Naive thymus-derived CD8-positive, alpha-beta T cell (primary cell): ENCODE data around the gene PNPLA2. TPM values are rescaled to one million over a fixed set of nuclear protein-coding genes. Genes with fewer than 3 reads are reported as not detected.
A peak's percentile ranks its signal among the peaks of the same experiment; 100 is the strongest.

Experiments used
- ATAC-seq, 2 donors: fragments of 150-1000 bp; cut with Tn5 transposase in 1 of 2; sonication (Bioruptor Pico), chemical (Tn5 transposase) in 1 of 2; 1 replicate in 1 of 2; 2 replicates in 1 of 2; pipeline ENCODE4 v1.10.0; 2021; ENCODE audit warnings: mild to moderate bottlenecking in 2 of 2, moderate library complexity in 2 of 2
- POLR2A ChIA-PET: fragments of 350-600 bp; sonication (Branson Sonifier 250); formaldehyde crosslinking; loops from one replicate; lab custom pipeline; 2021; ENCODE audit warnings: antibody characterized with exemption; lab: Charles Lee
- DNase-seq, 10 donors: peaks; one replicate each; pipeline versions ENCODE4 v3.0.0 to v3.0.0-alpha.2; 2020 to 2022
- H3K27ac Mint-ChIP-seq, 10 donors: one replicate each; pipeline ENCODE4 v1.8.0; 2020 to 2022; ENCODE audit warnings: mild to moderate bottlenecking in 10 of 10, mixed read lengths in 10 of 10, moderate library complexity in 4 of 10, inconsistent platforms in 1 of 10
- H3K27me3 Mint-ChIP-seq, 5 donors: one replicate each; pipeline ENCODE4 v1.8.0; 2021 to 2022; ENCODE audit warnings: mixed read lengths in 5 of 5
- H3K36me3 Mint-ChIP-seq, 3 donors: one replicate each; pipeline ENCODE4 v1.8.0; 2020 to 2022; ENCODE audit warnings: mixed read lengths in 3 of 3, mild to moderate bottlenecking in 2 of 3, inconsistent platforms in 1 of 3
- H3K4me1 Mint-ChIP-seq, 4 donors: one replicate each; pipeline ENCODE4 v1.8.0; 2021 to 2022; ENCODE audit warnings: mixed read lengths in 4 of 4
- H3K4me3 Mint-ChIP-seq, 10 donors: one replicate each; pipeline ENCODE4 v1.8.0; 2020 to 2022; ENCODE audit warnings: mild to moderate bottlenecking in 10 of 10, mixed read lengths in 10 of 10, moderate library complexity in 6 of 10, inconsistent platforms in 1 of 10
- H3K9me3 Mint-ChIP-seq, 9 donors: one replicate each; pipeline ENCODE4 v1.8.0; 2020 to 2022; ENCODE audit warnings: mixed read lengths in 9 of 9, mild to moderate bottlenecking in 3 of 9, inconsistent platforms in 1 of 9, moderate library complexity in 1 of 9
- polyA plus RNA-seq, 3 donors: library from polyadenylated mRNA; unstranded; fragments of 300-500 nt; fragmentation: Illumina TruSeq; gene quantifications; one replicate each; pipeline ENCODE4 v1.2.3, GENCODE V29; 2021
- total RNA-seq, 8 experiments: library from RNA in 2 of 8; stranded (reverse) in 2 of 8; gene quantifications; one replicate each; pipeline ENCODE4 v1.2.3 and lab custom pipeline; 2021 to 2026

The PNPLA2 gene
- total and polyA plus RNA-seq, 5 experiments from 2014 or later = 20.5 to 251 (median 42.7) TPM

GRCh38 chr11:870418-870817 is 51.7 kb downstream of the PNPLA2 start:
- Mint-ChIP-seq H3K4me3 (no peak overlapping the region), H3K4me1 (peaks cover 0 to 2% (median 0%) of the 10 kb centered on the region in 4 donors), H3K36me3 (peaks cover 0 to 7% (median 3%) of the 10 kb centered on the region in 3 donors), H3K27me3 (no peaks in the 10 kb centered on the region), H3K9me3 (no peaks in the 10 kb centered on the region), H3K27ac (no peak overlapping the region)
- ATAC-seq (no peak), DNase-seq (no peak)
- POLR2A ChIA-PET = no interaction called here

- Mint-ChIP-seq H3K27ac (no peak overlapping the region), H3K9me3 (no peaks in the 10 kb centered on the region), H3K4me1 (peaks cover 0 to 4% (median 0%) of the 10 kb centered on the region in 4 donors), H3K36me3 (peaks cover 0 to 14% (median 3%) of the 10 kb centered on the region in 3 donors), H3K27me3 (no peaks in the 10 kb centered on the region), H3K4me3 (no peak overlapping the region)
- ATAC-seq (no peak), DNase-seq (no peak)
- POLR2A ChIA-PET = no interaction called here
These were observed 52.8 kb downstream of the PNPLA2 start for GRCh38 chr11:871472-871871.

GRCh38 chr11:872799-873198 is 54.1 kb downstream of the PNPLA2 start:
- no peaks in the 10 kb centered on the region for H3K9me3 Mint-ChIP-seq

GRCh38 chr11:873706-874105 is 55.0 kb downstream of the PNPLA2 start:
- Mint-ChIP-seq H3K27ac (peak overlapping the region in 1 of 10 donors; percentile 62), H3K4me1 (peaks cover 0 to 4% (median 0%) of the 10 kb centered on the region in 4 donors), H3K36me3 (peaks cover 0 to 13% (median 5%) of the 10 kb centered on the region in 3 donors), H3K4me3 (no peak overlapping the region), H3K9me3 (no peaks in the 10 kb centered on the region), H3K27me3 (no peaks in the 10 kb centered on the region)
- POLR2A ChIA-PET = no interaction called here
- DNase-seq = no peak
- ATAC-seq = no peak

More at GRCh38 chr11:872799-873198, 54.1 kb downstream of the PNPLA2 start:
- peaks cover 0 to 4% (median 0%) of the 10 kb centered on the region in 4 donors for H3K4me1 Mint-ChIP-seq
- ATAC-seq (no peak), DNase-seq (no peak)
- H3K36me3 Mint-ChIP-seq = peaks cover 0 to 16% (median 4%) of the 10 kb centered on the region in 3 donors
- H3K27me3 Mint-ChIP-seq = no peaks in the 10 kb centered on the region
- H3K27ac Mint-ChIP-seq = no peak overlapping the region
- POLR2A ChIA-PET = no interaction called here
- no peak overlapping the region for H3K4me3 Mint-ChIP-seq

Other genes starting within 250 kb of the PNPLA2 start
- gene PHRF1, start 242.4 kb upstream of the PNPLA2 start, total RNA-seq = 10 to 100 TPM; 48.9 to 54.7 TPM
- gene PHRF1, start 242.4 kb upstream of the PNPLA2 start, polyA plus RNA-seq = 10 to 100 TPM in 1 of 3 donors, 1 to 10 TPM in 2; 3.5 to 19.8 (median 6.7) TPM
- gene IRF7, start 203.0 kb upstream of the PNPLA2 start, total RNA-seq = 10 to 100 TPM; 55.0 to 55.2 TPM
- gene IRF7, start 203.0 kb upstream of the PNPLA2 start, polyA plus RNA-seq = 10 to 100 TPM; 19.8 to 38.6 (median 25.3) TPM
- not detected for gene CDHR5, start 194.0 kb upstream of the PNPLA2 start, total RNA-seq
- gene CDHR5, start 194.0 kb upstream of the PNPLA2 start, polyA plus RNA-seq = not detected
- not detected for gene SCT, start 191.7 kb upstream of the PNPLA2 start, total RNA-seq
- gene SCT, start 191.7 kb upstream of the PNPLA2 start, polyA plus RNA-seq = not detected
- gene DRD4, start 181.6 kb upstream of the PNPLA2 start, total RNA-seq = 1 to 10 TPM; 1.2 to 1.4 TPM
- gene DRD4, start 181.6 kb upstream of the PNPLA2 start, polyA plus RNA-seq = not detected
- gene DEAF1, start 123.7 kb upstream of the PNPLA2 start, total RNA-seq = 10 to 100 TPM; 46.5 to 51.0 TPM
- gene DEAF1, start 123.7 kb upstream of the PNPLA2 start, polyA plus RNA-seq = 10 to 100 TPM; 27.0 to 58.2 (median 27.9) TPM
- 10 to 100 TPM; 46.0 to 49.2 TPM for gene TMEM80, start 123.1 kb upstream of the PNPLA2 start, total RNA-seq
- gene TMEM80, start 123.1 kb upstream of the PNPLA2 start, polyA plus RNA-seq = 10 to 100 TPM; 22.2 to 44.6 (median 32.4) TPM
- 1 to 10 TPM; 8.2 to 9.7 TPM for gene EPS8L2, start 112.7 kb upstream of the PNPLA2 start, total RNA-seq
- 10 to 100 TPM in 2 of 3 donors, 1 to 10 TPM in 1; 9.6 to 20.4 (median 14.8) TPM for gene EPS8L2, start 112.7 kb upstream of the PNPLA2 start, polyA plus RNA-seq
- gene TALDO1, start 71.5 kb upstream of the PNPLA2 start, total RNA-seq = 100 to 1,000 TPM; 120 to 124 TPM
- gene TALDO1, start 71.5 kb upstream of the PNPLA2 start, polyA plus RNA-seq = 100 to 1,000 TPM; 160 to 173 (median 166) TPM
- gene GATD1, start 41.4 kb upstream of the PNPLA2 start, total RNA-seq = 10 to 100 TPM; 57.0 to 65.6 TPM
- gene GATD1, start 41.4 kb upstream of the PNPLA2 start, polyA plus RNA-seq = 10 to 100 TPM in 2 of 3 donors, 1 to 10 TPM in 1; 7.2 to 20.7 (median 12.8) TPM
- not detected for gene CEND1, start 28.8 kb upstream of the PNPLA2 start, total RNA-seq
- gene CEND1, start 28.8 kb upstream of the PNPLA2 start, polyA plus RNA-seq = not detected
- gene SLC25A22, start 20.6 kb upstream of the PNPLA2 start, total RNA-seq = 10 to 100 TPM; 18.1 to 19.2 TPM
- 10 to 100 TPM in 1 of 3 donors, 1 to 10 TPM in 2; 6.4 to 16.4 (median 6.5) TPM for gene SLC25A22, start 20.6 kb upstream of the PNPLA2 start, polyA plus RNA-seq
- gene PIDD1, start 13.7 kb upstream of the PNPLA2 start, total RNA-seq = 10 to 100 TPM; 37.7 to 40.7 TPM
- 1 to 10 TPM; 2.5 to 6.6 (median 4.1) TPM for gene PIDD1, start 13.7 kb upstream of the PNPLA2 start, polyA plus RNA-seq
- 1,000 to 10,000 TPM; 5,498 to 5,522 TPM for gene RPLP2, start 8.9 kb upstream of the PNPLA2 start, total RNA-seq
- 1,000 to 10,000 TPM; 4,080 to 5,338 (median 4,376) TPM for gene RPLP2, start 8.9 kb upstream of the PNPLA2 start, polyA plus RNA-seq
- under 1 TPM; 0.60 to 0.85 TPM for gene CRACR2B, start 9.0 kb downstream of the PNPLA2 start, total RNA-seq
- gene CRACR2B, start 9.0 kb downstream of the PNPLA2 start, polyA plus RNA-seq = under 1 TPM in 1 of 3 donors, not detected in 2; 0.18 TPM
- gene CD151, start 14.0 kb downstream of the PNPLA2 start, total RNA-seq = 10 to 100 TPM; 20.8 to 24.3 TPM
- 10 to 100 TPM in 2 of 3 donors, 1 to 10 TPM in 1; 9.4 to 11.2 (median 10.2) TPM for gene CD151, start 14.0 kb downstream of the PNPLA2 start, polyA plus RNA-seq
- 10 to 100 TPM; 50.3 to 50.6 TPM for gene POLR2L, start 23.6 kb downstream of the PNPLA2 start, total RNA-seq
- gene POLR2L, start 23.6 kb downstream of the PNPLA2 start, polyA plus RNA-seq = 100 to 1,000 TPM in 1 of 3 donors, 10 to 100 TPM in 2; 96.5 to 102 (median 99.7) TPM
- 1 to 10 TPM; 6.0 to 8.9 TPM for gene TSPAN4, start 23.9 kb downstream of the PNPLA2 start, total RNA-seq
- 10 to 100 TPM in 1 of 3 donors, 1 to 10 TPM in 2; 7.2 to 12.8 (median 8.3) TPM for gene TSPAN4, start 23.9 kb downstream of the PNPLA2 start, polyA plus RNA-seq
- gene CHID1, start 91.9 kb downstream of the PNPLA2 start, total RNA-seq = 10 to 100 TPM; 54.6 to 55.8 TPM
- 10 to 100 TPM; 50.2 to 61.5 (median 54.7) TPM for gene CHID1, start 91.9 kb downstream of the PNPLA2 start, polyA plus RNA-seq
- 10 to 100 TPM; 77.8 to 80.8 TPM for gene AP2A2, start 107.0 kb downstream of the PNPLA2 start, total RNA-seq
- gene AP2A2, start 107.0 kb downstream of the PNPLA2 start, polyA plus RNA-seq = 10 to 100 TPM in 2 of 3 donors, 1 to 10 TPM in 1; 8.2 to 13.9 (median 11.6) TPM
- gene MUC6, start 217.8 kb downstream of the PNPLA2 start, total RNA-seq = not detected
- not detected for gene MUC6, start 217.8 kb downstream of the PNPLA2 start, polyA plus RNA-seq